ENCODE measurements around the gene CD83. TPM values are rescaled to one million over a fixed set of nuclear protein-coding genes. Genes with fewer than 3 reads are reported as not detected.

Gene CD83
- total and polyA plus RNA-seq, 2 of the 4 experiments (the other 2 are of a cell fraction), result 2.0 to 2.5 TPM

- in situ Hi-C loops (cut with MboI; ENCODE audit: low sequenced_read_pairs), result no loop called here
Measured at GRCh38 chr6:14162826-14163225, 45.3 kb downstream of the CD83 start.

More at GRCh38 chr6:14162826-14163225, 45.3 kb downstream of the CD83 start:
- H2AK5ac ChIP-seq (ENCODE audit: low read depth, low read length), result no peak overlapping the region
- H4K8ac ChIP-seq (ENCODE audit: low read depth in 2 of 2, low read length in 2 of 2), result no peak overlapping the region
- H3K56ac ChIP-seq (ENCODE audit: extremely low read depth, insufficient read depth, low read length), result no peak overlapping the region
- H3K18ac ChIP-seq (ENCODE audit: low read depth, low read length), result no peak overlapping the region
- no peak overlapping the region for H2BK20ac ChIP-seq (ENCODE audit: low read depth, low read length)
- ATAC-seq (ENCODE audit: low read depth), result no peak
- no peak overlapping the region for H3K27ac ChIP-seq (ENCODE audit: insufficient read depth, low read length)
- no TSS peak for BruUV-seq (replicated peaks)
- ChIA-PET POLR2A (ENCODE audit: unreplicated experiment) (no interaction called here), CTCF (no interaction called here)
- no peak overlapping the region for H3K4me3 ChIP-seq (ENCODE audit: insufficient read depth, low read depth, low read length)
- H3K23ac ChIP-seq (ENCODE audit: low read depth, low read length), result no peak overlapping the region
- no peak for DNase-seq
- no peak overlapping the region for H3K14ac ChIP-seq (replicated peaks; ENCODE audit: low read depth, low read length)
- H4K5ac ChIP-seq (ENCODE audit: low read depth, low read length), result no peak overlapping the region
- H2AK9ac ChIP-seq (replicated peaks; ENCODE audit: low read depth, low read length, poor library complexity), result no peak overlapping the region
- H2BK5ac ChIP-seq (ENCODE audit: low read depth, low read length, poor library complexity, severe bottlenecking), result no peak overlapping the region
- H2AFZ ChIP-seq (replicated peaks; ENCODE audit: low read length, poor library complexity), result no peak overlapping the region
- peaks cover 35% of the 10 kb centered on the region for H3K27me3 ChIP-seq (ENCODE audit: control insufficient read depth, insufficient read depth, low read length)
- TF ChIP-seq CEBPB (IDR thresholded peaks at IDR 0.05; ENCODE audit: low read depth, low read length), result no peak
- TF ChIP-seq MAFK (IDR thresholded peaks at IDR 0.05; ENCODE audit: low read depth, low read length), result no peak
- TF ChIP-seq CTCF (conservative IDR thresholded peaks at IDR 0.05; ENCODE audit: low read depth, low read length), result no peak
- TF ChIP-seq RFX5 (IDR thresholded peaks at IDR 0.05; ENCODE audit: low read depth, low read length), result no peak
- no peak for TF ChIP-seq CHD1 (IDR thresholded peaks at IDR 0.05; ENCODE audit: low read depth, low read length)
- no peak overlapping the region for H3K4me2 ChIP-seq (ENCODE audit: low read depth, low read length)
- no peaks in the 10 kb centered on the region for H3K79me1 ChIP-seq (ENCODE audit: low read depth in 1 of 2, low read length in 2 of 2)
- H4K20me1 ChIP-seq (ENCODE audit: insufficient read depth, low read length), result no peaks in the 10 kb centered on the region
- no peak overlapping the region for H4K91ac ChIP-seq (ENCODE audit: insufficient read depth, low read depth, low read length)
- dilution Hi-C loops (cut with HindIII; ENCODE audit: low sequenced_read_pairs, unreplicated experiment) (no loop called here), intact Hi-C loops (cut with micrococcal nuclease) (no loop called here)
- H2BK15ac ChIP-seq (ENCODE audit: low read depth, low read length), result no peak overlapping the region
- H3K4ac ChIP-seq (ENCODE audit: low read depth, low read length), result no peak overlapping the region
- no peak overlapping the region for H3K9ac ChIP-seq (ENCODE audit: low read depth, low read length)
- H2BK120ac ChIP-seq (ENCODE audit: low read depth, low read length), result no peak overlapping the region
- WGBS, 2 experiments (ENCODE audit: extremely low coverage in 2 of 2, insufficient read length in 1 of 2), result no CpG with 5 or more reads among the region's 2 CpGs
- H3K9me1 ChIP-seq (ENCODE audit: insufficient read depth, low read length), result no peaks in the 10 kb centered on the region
- H3K4me1 ChIP-seq (ENCODE audit: control insufficient read depth, insufficient read depth, low read length), result no peaks in the 10 kb centered on the region; the same call in 1 of the 2 replicates
- H3K36me3 ChIP-seq (ENCODE audit: control insufficient read depth, insufficient read depth, low read length), result no peaks in the 10 kb centered on the region
- peaks cover 3% of the 10 kb centered on the region; the same call in 1 of the 2 replicates for H3K9me3 ChIP-seq (ENCODE audit: control insufficient read depth, insufficient read depth, low read length)

Data from IMR-90 (cell line).